Measurements from ENCODE around the gene SLC11A1.
A peak's percentile ranks its signal among the peaks of the same experiment; 100 is the strongest.

Gene SLC11A1

GRCh38 chr2:218399391-218400166, 17.5 kb downstream of the SLC11A1 start, which contains the start of gene CTDSP1:
Gene CTDSP1 (plus strand): TSS chr2:218399868. CDS start chr2:218400091, 223 bp downstream.
- no peak for TF ChIP-seq CTCF (conservative IDR thresholded peaks at IDR 0.05; ENCODE audit: control insufficient read depth, insufficient read depth, low read depth, low read length)
- peak; percentile 96 for DNase-seq (ENCODE audit: low read depth)
- peak within 1 kb of the TSS; percentile 70 for H3K4me3 ChIP-seq (ENCODE audit: control insufficient read depth, low read depth, low read length)

- H3K4me3 ChIP-seq (ENCODE audit: control insufficient read depth, low read depth, low read length), result peak overlapping the region; percentile 70
- no peak for DNase-seq (ENCODE audit: low read depth)
- TF ChIP-seq CTCF (conservative IDR thresholded peaks at IDR 0.05; ENCODE audit: control insufficient read depth, insufficient read depth, low read depth, low read length), result no peak
These were observed 18.3 kb downstream of the SLC11A1 start for GRCh38 chr2:218400167-218400929.

GRCh38 chr2:218400930-218401881, 19.1 kb downstream of the SLC11A1 start:
- DNase-seq (ENCODE audit: low read depth), result no peak
- no peak for TF ChIP-seq CTCF (conservative IDR thresholded peaks at IDR 0.05; ENCODE audit: control insufficient read depth, insufficient read depth, low read depth, low read length)
- peak overlapping the region; percentile 70 for H3K4me3 ChIP-seq (ENCODE audit: control insufficient read depth, low read depth, low read length)

- no peak for DNase-seq (ENCODE audit: low read depth)
- H3K4me3 ChIP-seq (ENCODE audit: control insufficient read depth, low read depth, low read length), result no peak overlapping the region
- no peak for TF ChIP-seq CTCF (conservative IDR thresholded peaks at IDR 0.05; ENCODE audit: control insufficient read depth, insufficient read depth, low read depth, low read length)
These were observed 19.8 kb downstream of the SLC11A1 start for GRCh38 chr2:218401890-218402289.

- no peak for TF ChIP-seq CTCF (conservative IDR thresholded peaks at IDR 0.05; ENCODE audit: control insufficient read depth, insufficient read depth, low read depth, low read length)
- no peak for DNase-seq (ENCODE audit: low read depth)
- no peak overlapping the region for H3K4me3 ChIP-seq (ENCODE audit: control insufficient read depth, low read depth, low read length)
These were observed 20.4 kb downstream of the SLC11A1 start for GRCh38 chr2:218402491-218402901.

GRCh38 chr2:218402911-218403411, 20.9 kb downstream of the SLC11A1 start:
- no peak for DNase-seq (ENCODE audit: low read depth)
- no peak overlapping the region for H3K4me3 ChIP-seq (ENCODE audit: control insufficient read depth, low read depth, low read length)
- no peak for TF ChIP-seq CTCF (conservative IDR thresholded peaks at IDR 0.05; ENCODE audit: control insufficient read depth, insufficient read depth, low read depth, low read length)

All from fibroblast of mammary gland (primary cell).